HG02970 (cell line): ENCODE results near the gene PRKCG.

Source experiments
- ATAC-seq: cut with Tn5 transposase; IDR thresholded peaks from one replicate; pipeline ENCODE4 v1.9.1; 2021; ENCODE audit warnings: mild to moderate bottlenecking, moderate library complexity, moderate number of reproducible peaks; ENCODE audit not compliant: unreplicated experiment, low FRiP score

PRKCG gene

DNA sequence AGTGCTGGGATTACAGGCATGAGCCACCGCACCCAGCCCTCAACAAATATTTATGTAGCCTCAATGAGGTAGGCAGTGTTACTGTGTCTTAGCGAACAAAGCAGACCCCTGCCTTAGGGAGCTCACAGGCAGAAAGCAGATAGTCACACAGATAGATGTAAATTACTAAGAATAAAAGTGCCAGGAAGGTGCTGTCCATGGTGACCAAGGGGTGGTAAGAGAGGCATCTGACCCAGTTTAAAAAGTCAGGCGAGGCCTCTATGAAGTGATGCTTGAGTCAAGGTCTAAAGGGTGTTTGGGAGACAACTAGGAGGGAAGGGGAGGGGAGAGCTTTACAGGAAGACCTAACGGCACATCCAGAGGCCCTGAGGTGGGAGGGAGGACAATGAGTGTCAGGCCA lies 14.7 kb downstream of the PRKCG start:
- ATAC-seq = no peak

DNA sequence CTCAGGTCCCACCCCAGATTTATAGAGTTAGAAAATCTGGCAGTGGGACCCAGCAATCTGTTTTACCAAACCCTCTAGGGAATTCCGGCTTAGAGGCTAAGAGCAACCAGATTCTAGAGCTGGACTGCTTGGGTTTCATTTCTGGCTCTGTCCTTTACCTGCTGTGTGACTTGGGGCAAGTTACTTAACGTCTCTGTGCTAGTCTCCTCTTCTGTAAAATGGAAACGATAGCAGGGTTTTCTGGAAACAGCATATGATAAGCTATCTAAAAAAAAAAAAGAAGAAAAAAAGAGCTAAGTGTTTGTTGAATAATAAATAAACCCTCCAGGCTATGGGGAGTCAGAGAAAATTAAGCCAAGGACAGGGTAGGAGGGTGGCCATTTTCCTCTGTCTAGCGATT lies 15.5 kb downstream of the PRKCG start:
- no peak for ATAC-seq

DNA sequence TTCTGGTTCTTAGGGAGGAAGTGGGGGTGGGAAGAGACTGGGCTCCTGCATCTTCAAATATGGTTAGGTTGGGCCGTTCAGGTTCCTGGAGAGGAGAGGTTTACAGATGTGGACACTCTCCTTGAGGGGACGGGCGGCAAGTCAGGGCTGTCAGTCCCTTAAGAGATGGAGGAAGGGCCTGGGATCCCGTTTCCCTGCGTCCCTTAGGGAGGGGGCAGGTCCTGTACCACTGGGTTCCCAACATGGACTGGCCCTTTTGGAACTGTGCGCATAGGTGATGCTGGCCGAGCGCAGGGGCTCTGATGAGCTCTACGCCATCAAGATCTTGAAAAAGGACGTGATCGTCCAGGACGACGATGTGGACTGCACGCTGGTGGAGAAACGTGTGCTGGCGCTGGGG lies 16.2 kb downstream of the PRKCG start:
- ATAC-seq = no peak

DNA sequence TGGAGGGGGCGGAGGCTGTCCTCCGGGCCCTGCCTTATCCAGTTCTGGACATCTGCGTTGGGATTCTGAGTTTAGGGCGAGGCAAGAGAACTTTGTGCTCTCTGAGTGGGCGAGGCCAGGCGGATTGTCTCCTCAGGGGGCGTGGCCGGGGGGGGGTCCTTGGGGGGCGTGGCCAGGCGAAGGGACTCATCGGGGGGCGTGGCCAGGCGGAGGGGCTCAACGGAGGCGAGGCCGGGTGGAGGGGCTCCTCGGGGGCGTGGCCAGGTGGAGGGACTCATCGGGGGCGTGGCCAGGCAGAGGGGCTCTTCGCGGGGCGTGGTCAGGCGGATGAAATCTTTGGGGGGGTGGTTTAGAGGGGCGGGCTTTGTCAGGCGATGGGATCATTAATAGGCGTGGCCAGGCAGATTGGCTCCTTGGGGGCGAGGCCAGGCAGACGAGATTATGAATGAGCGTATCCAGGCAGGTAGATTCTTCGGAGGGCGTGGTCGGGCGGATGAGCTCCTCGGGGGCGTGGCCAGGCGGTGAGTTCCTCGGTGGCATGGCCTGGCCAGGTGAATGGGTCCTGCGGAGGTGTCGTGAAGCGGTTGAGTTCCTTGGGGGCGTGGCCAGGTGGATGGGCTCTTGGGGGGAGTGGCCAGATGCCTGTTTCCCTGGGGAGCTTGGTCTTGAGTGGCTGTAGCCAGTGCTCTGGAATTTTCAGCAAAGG lies 16.8 kb downstream of the PRKCG start:
- ATAC-seq = no peak

DNA sequence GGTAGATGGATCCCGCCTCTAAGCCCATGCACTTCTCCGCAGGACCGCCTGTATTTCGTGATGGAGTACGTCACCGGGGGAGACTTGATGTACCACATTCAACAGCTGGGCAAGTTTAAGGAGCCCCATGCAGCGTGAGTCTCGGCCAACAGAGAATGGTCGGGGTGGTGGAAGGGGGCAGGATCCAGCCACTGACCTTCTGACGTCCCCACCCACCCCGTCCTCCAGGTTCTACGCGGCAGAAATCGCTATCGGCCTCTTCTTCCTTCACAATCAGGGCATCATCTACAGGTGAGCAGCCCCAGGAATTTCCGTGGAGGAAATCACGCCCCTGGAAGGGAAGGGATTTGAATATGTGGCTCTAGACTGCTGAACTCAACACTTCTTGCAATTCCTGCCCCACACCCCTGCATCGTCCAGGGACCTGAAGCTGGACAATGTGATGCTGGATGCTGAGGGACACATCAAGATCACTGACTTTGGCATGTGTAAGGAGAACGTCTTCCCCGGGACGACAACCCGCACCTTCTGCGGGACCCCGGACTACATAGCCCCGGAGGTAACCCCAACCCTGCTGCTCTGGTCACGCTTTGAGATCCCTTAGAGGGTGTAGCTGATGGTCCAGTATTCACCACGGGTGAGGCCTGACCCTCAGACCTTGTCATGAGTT lies 18.3 kb downstream of the PRKCG start:
- ATAC-seq = no peak

DNA sequence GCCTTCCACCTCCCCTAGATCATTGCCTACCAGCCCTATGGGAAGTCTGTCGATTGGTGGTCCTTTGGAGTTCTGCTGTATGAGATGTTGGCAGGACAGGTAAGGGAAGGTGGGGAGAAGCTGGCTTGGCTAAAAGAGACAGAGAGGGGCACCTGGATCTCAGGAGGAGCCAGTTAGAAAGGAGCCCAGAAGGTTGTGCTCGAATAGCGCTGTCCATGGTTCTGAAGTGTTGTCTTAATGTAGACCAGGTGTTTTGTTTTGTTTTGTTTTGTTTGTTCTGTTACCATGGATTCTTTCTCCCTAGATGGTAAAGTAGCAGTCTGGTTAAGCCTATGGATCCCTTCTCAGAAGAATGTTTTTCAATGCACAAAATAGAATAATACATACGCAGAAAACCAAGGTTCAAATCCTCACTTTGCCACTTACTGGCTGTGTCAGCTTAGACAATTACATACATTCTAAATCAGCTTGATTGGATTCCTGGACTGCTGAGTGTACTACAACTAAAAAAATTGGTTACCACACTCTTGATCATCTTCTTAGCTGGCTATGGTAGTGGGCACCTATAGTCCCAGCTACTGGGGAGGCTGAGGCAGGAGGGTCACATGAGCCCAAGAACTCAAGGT lies 21.2 kb downstream of the PRKCG start:
- no peak for ATAC-seq

DNA sequence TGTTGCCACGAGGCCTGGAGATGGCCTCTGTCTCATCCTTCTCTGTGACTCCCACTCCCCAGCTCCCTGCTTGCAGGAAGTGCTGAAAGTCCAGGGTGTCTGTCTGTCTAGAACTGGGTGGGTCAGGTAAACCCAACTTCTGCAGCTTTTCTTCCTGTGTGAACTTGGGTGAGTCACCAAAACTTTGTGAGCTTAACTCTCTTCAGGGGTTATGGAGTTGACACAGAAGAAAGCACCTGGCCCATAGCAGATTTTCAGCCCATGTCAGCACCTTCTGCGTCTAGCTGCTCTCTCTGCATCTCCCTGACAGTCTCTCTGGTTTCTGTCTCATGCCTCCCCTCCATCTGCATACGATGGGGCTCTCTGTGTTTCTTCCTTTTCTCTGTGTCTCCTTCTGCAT lies 22.9 kb downstream of the PRKCG start:
- no peak for ATAC-seq

DNA sequence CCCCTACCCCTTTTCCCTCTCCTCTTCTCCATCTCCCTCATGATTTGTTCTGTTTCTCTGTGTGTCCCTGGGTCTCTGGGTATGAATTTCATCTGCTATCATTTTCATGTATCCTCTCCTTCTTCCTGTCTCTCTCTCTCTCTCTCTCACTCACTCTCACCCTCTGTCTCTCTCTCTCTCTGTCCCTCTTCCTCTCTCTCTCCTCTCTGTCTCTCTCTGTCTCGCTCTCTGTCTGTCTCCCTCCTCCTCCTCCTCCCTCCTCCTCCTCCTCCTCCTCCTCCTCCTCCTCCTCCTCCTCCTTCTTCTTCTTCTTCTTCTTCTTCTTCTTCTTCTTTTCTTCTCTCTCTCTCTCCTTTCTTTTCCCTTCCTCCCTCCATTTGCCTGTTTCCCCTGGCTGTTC lies 23.8 kb downstream of the PRKCG start:
- no peak for ATAC-seq

DNA sequence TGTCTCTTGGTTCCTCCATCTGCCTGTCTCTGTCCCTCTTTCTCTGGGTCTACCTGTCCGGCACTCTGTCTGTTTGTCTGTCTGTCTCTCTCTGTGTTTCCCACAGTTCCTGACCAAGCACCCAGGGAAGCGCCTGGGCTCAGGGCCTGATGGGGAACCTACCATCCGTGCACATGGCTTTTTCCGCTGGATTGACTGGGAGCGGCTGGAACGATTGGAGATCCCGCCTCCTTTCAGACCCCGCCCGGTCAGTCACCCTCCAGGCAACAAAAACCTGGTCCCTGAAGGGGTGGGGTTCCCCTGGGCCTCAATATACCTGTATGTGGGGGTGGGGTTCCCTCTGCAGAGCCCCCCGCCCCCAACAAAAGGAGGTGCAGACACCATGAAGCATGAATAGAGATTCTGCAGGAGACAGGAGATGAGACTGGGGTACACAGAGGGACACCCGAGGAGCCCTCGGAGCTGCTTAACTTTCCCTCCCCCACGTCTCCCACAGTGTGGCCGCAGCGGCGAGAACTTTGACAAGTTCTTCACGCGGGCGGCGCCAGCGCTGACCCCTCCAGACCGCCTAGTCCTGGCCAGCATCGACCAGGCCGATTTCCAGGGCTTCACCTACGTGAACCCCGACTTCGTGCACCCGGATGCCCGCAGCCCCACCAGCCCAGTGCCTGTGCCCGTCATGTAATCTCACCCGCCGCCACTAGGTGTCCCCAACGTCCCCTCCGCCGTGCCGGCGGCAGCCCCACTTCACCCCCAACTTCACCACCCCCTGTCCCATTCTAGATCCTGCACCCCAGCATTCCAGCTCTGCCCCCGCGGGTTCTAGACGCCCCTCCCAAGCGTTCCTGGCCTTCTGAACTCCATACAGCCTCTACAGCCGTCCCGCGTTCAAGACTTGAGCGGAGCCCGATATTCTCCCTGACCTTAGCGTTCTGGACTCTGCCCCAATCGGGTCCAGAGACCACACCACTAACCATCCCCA lies 24.5 kb downstream of the PRKCG start:
- ATAC-seq = no peak

DNA sequence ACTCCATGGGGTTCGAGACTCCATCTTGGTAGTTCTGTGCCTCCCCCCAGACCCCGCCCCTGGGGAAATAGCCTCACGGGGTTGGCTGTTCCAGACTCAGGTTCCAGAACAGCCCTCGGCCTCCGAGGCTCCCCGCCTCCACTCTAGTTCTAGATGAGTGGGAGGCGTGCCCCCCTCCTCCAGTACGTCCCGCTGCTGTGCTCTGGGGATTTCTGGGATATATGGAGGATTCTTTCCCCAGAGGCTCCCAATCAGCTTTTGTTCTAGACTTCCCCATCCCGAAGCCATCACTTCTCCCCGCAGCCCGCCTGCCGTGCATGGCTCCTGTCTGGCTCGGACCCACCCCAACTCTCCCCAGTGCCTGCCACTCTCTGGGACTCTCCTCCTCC lies 25.2 kb downstream of the PRKCG start:
- ATAC-seq = no peak

DNA sequence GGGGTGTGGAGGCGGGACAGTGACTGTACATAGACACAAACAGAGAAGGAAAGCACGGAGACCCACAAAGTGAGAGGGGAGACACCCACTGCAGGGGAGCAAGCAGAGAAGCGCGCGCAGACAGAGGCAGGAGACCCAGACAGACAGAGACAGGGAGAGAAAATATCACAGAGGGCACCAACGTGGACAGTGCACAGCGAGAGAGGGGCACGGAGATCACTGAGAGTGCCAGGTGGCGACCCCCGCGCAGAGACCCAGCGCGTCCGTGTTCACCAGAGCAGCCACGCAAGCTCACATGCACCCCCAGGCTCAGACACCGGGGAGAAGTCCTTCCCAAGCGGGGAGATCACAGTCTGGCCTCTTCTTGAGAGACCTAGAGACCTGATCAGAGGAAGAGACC lies 25.7 kb downstream of the PRKCG start:
- ATAC-seq = no peak

DNA sequence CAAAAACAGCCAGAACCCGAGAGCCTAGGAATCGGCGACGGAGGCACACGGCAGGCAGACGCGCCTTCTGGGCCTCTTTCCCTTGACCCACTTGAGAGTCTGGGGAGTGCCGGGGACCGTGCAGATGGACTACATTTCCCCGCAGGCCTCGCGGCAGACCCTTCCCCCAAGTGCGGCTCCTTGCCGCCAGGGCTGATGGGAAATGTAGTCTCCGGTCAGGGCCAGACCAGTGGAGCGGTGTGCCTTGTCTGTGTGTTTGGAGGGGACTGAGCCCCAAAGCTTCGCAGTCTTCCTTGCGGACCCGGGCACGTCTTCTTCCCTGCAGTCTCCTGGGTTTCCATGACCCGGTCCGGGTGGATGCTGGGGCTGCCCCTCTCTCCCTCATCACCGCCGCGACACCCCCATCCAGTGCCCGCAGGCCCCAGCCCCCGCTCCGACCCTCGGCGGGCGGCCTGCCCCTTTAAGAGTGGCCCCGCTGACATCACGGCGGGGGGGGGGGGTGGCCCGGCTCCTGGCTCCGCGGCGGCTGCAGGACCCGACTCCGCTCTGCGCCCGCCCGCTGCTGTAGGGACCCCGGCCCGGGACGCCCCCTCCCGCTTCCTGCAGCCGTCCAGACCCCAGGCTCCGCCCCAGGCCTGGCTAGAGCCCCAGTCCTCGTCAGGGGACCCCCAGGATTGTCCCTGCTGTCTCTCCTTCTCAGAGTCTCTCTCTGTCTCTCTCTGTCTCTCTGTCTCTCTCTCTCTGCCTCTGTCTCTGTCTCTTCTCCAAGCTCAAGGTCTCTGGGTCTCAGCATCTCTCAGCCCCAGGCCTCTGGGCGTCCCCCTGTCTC lies 26.3 kb downstream of the PRKCG start:
- no peak for ATAC-seq

DNA sequence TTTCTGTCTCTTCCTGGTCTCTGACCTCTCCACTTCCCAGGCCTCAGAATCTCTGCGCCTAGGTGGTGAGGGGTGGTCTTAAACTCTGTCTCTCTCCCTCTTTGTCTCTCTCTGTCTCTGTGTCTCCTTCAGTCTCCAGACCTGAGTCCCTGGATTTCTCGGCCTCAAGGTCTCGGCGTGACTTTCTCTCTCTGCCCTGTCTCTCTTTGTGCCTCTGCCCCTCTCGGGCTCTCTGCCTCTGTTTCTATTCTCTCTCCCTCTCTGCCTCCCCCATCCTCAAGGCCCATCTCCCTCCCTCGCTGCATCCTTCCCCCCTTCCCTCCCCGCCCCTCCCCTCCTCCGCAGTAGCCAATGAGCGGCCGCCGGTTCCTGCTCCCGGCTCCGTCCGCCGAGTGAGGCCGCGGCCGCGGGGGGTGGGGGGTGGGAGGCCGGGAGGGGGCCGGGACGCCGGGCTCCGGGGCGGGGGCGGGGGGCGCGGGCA lies 27.0 kb downstream of the PRKCG start, which contains the start of gene CACNG7:
CACNG7 (plus strand) TSS at position 344 of the 481 bp plus-strand sequence. CDS start 3,554 bp downstream, outside the sequence.
- no peak for ATAC-seq

DNA sequence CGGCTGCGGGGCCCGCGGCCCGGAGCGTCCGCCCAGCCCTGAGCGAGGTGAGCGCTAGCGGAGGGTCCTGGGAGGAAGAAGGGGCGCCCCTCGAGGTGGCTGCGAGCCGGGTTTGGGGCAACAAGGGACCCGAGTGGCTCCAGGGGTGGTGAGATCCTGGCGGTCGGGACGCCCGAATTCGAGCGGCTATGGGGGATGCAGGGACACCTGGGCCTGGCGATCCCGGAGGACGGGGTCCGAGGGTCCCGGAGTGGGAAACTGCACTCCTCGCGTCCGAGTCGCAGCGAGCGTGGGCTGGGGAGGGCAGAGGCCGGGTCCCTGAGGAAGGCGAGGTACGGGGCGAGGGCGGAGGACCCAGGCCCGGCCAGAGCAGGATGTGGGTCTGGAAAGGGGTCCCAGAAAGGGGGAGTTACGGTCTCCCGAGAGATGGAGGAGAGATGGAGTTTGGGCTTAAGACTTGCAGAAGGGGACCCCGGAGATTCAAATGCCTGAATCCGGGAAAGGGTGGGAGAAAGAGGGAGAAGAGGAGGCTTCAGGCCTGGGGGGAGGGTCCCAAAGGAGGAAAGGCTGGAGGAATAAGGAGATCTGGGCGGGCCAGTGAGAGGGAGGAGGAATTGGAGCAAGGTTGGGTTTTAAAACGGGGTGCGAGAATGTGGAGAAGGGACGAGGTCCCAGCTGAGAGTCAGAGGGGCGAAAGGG lies 27.6 kb downstream of the PRKCG start:
- ATAC-seq = no peak

DNA sequence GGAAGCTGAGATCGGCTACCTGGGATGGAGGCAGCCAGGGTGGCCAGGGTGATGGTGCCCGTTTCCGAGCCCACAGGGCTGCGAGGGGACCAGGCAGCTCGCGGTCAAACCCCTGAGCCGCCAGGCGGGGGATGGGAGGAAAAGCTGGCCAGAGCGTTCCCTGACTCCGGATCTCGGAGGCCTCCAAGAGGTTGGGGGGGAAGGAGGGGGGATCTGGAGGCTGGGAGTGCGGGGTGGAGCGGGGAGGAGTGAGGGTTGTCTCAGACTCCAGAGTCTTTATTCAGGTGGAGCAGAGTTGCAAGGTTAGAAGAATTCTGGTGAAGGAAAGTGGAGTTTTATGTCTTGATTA lies 28.1 kb downstream of the PRKCG start:
- no peak for ATAC-seq

DNA sequence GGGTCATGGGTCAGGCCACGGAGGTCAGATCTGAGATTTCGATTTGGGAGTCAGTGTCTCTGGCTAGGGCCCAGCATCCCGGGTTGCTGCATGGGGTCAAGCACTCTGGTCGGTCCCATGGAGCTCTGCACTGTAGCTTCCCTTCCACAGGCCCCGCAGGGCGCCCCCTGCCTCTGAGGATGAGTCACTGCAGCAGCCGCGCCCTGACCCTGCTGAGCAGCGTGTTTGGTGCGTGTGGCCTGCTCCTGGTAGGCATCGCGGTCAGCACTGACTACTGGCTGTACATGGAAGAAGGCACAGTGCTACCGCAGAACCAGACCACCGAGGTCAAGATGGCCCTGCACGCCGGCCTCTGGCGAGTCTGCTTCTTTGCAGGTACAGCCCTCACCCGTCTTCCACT lies 30.7 kb downstream of the PRKCG start:
- ATAC-seq = no peak

DNA sequence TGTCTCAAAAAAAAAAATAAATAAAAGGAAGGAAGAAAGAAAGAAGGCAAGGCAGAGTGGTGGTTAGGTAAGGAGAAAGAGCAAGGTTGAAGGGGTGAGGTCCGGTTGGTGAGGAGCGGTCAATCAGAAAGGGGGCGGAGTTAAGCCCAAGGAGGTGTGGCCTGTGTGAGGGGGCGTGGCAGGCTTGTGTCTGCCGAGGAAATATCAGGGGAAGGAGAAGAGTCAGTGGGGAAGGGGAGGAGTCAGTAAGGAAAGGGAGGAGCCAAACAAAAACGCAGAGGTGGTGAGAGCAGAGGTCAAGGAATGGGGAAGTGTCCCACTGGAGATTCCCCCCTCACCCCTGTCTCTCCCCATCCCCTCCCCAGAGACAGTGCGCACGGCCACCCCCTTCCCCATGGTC lies 33.0 kb downstream of the PRKCG start:
- ATAC-seq = no peak

DNA sequence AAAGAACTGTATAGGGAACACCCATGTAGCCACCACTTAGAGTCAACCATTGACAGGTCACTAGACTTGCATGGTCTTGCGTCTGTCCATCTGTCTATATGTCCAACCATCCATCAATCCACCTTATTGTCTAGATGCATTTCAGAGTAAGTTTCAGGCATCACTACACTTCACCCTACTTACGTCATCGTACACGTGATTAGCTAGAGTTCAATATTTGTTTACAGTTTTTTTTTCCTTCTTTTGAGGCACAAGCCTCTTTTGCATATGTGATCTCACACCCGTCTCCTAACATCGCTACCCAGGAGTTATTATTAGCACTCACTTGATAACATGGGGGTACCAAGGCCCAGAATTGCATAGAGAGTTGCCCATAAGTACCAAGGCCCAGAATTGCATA lies 34.0 kb downstream of the PRKCG start:
- no peak for ATAC-seq

DNA sequence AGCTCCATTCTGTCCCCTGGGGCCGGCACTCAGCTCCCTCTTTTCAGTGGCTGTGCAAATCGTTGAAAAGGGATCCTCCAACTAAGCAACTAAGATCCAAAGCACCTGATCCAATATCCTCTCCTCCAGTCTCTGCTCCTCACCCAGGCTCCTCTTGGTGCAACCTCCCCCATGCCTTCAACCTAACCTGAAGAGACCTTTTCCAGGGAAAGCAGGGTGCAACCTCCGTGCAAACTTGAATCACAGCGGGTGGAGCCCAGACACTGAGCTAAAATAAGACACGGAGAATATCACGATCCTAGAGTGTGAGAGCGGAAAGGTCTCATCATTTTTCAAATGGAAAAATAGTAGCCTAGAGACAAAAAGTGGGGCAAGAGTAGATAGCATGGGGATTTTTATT lies 35.4 kb downstream of the PRKCG start:
- no peak for ATAC-seq
